Measurements from ENCODE around the gene PDPR. TPM values are rescaled to one million over a fixed set of nuclear protein-coding genes. Genes with fewer than 3 reads are reported as not detected.
A peak's percentile ranks its signal among the peaks of the same experiment; 100 is the strongest.
"Not testable (repeated sequence)": the region's sequence is repeated elsewhere in the genome, so short reads cannot be mapped to it uniquely, and the experiment has no call there.

PDPR gene
- total RNA-seq, 1 donor from 2014 or later: 29.9 TPM

DNA sequence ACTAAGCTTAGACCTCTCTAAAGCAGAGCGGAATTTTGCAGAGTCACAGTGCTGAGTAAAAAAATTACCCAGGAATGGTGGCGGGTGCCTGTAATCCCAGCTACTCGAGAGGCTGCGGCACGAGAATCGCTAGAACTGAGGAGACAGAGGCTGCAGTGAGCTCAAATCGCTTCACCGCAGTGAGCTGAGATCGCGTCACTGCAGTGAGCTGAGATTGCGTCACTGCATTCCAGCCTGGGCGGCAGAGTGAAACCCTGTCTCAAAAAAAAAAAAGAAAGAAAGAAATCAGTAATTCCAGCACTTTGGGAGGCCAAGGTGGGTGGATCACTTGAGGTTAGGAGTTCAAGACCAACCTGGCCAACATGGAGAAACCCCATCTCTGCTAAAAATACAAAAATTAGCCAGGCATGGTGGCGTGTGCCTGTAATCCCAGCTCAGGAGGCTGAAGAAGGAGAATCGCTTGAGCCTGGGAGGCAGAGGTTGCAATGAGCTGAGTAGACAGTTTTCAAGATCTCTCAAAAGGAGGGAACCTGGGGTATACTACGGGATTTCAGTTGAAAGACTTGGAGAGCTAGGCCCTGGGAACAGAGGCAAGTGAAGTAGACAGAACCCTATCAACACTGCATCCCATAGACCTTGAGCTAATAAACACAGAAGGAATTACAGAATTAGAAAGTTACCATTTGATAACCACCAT, 4.4 kb upstream of the PDPR start:
- H3K4me1 Mint-ChIP-seq (ENCODE audit: unreplicated experiment); DNase-seq (ENCODE audit: extremely low spot score, unreplicated experiment); H3K27me3 Mint-ChIP-seq; H3K36me3 Mint-ChIP-seq; H3K4me3 Mint-ChIP-seq; H3K27ac Mint-ChIP-seq; H3K9me3 Mint-ChIP-seq: not testable (repeated sequence)

DNA sequence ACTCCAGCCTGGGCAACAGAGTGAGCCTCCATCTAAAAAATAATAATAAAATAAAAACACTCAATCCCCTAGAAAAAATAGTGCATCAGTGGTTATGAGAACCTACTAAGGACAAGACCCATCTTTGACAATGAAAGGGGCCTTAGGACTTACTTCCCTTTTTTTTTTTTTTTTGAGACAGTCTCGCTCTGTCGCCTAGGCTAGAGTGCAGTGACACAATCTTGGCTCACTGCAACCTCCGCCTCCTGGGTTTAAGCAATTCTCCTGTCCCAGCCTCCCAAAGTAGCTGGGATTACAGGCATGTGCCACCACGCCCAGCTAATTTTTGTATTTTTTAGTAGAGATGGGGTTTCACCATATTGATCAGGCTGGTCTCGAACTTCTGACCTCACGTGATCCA, 2.0 kb upstream of the PDPR start:
- H3K9me3 Mint-ChIP-seq; H3K4me1 Mint-ChIP-seq (ENCODE audit: unreplicated experiment); H3K36me3 Mint-ChIP-seq; DNase-seq (ENCODE audit: extremely low spot score, unreplicated experiment); H3K4me3 Mint-ChIP-seq; H3K27me3 Mint-ChIP-seq; H3K27ac Mint-ChIP-seq: not testable (repeated sequence)

DNA sequence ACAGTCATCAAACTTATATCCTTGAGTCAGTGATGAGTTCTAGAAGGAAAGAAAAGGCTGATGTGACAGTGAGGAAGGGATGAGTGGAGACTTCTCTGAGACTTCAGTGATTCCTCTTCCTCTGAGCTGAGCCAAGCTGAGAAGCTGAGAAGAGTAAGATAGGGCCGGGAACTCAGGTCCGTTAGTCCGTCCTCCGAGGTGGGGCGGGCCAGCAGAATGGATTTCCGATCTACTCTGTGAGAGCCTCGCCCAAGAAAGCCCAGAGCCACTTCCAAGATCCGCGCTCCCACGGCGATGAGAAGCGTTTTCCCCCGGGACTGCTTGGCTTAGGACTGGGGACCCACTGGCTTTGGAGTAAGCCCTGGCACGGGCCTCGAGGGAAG, 542 bp upstream of the PDPR start:
- not testable (repeated sequence) for H3K27ac Mint-ChIP-seq; H3K4me1 Mint-ChIP-seq (ENCODE audit: unreplicated experiment); DNase-seq (ENCODE audit: extremely low spot score, unreplicated experiment); H3K36me3 Mint-ChIP-seq; H3K9me3 Mint-ChIP-seq; H3K27me3 Mint-ChIP-seq
- peak overlapping the region; percentile 93 for H3K4me3 Mint-ChIP-seq

DNA sequence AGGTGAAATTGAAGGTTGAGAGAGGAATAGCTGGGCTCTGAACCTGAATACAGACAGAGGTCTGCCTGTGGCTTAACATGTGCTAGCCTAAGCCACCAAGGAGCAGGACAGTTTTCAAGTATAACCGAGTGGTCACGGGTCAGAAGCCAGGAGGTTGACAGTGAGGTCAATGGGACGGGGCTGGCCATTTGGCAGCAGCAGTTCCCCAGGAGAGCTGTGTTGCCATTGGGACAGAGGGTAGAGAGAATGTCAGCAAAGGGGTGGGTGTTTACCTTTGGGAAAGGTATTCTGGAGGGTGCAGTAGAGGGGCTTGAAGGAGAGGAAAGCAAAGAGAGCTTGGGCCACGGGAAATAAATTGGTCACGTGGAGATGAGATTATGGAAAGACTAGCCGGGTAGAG, 4.2 kb downstream of the PDPR start:
- not testable (repeated sequence) for H3K4me3 Mint-ChIP-seq; H3K4me1 Mint-ChIP-seq (ENCODE audit: unreplicated experiment); H3K27ac Mint-ChIP-seq; DNase-seq (ENCODE audit: extremely low spot score, unreplicated experiment); H3K9me3 Mint-ChIP-seq; H3K27me3 Mint-ChIP-seq
- H3K36me3 Mint-ChIP-seq: peaks cover 13% of the 10 kb centered on the region

DNA sequence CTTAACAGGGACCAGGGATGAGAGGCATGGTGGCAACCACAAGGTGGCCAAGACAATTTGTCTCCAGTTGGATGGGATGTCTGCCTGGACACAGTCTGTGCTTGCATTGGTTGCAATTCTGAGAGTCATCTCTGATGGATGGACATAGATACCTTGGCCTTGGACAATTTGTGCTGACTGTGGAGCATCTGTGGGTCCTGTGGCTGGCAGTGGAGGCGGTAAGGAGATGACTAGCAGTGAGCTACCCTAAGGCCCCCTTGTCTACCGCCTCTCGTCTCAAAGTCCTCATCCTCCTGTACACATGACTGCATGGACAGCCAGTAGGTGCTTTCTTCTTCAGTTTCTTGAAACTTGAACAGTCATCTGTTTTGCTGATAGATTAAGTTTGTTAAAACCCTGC, 4.6 kb downstream of the PDPR start:
- not testable (repeated sequence) for H3K4me3 Mint-ChIP-seq; H3K27ac Mint-ChIP-seq; H3K9me3 Mint-ChIP-seq; DNase-seq (ENCODE audit: extremely low spot score, unreplicated experiment); H3K27me3 Mint-ChIP-seq; H3K4me1 Mint-ChIP-seq (ENCODE audit: unreplicated experiment)
- H3K36me3 Mint-ChIP-seq: peaks cover 13% of the 10 kb centered on the region

DNA sequence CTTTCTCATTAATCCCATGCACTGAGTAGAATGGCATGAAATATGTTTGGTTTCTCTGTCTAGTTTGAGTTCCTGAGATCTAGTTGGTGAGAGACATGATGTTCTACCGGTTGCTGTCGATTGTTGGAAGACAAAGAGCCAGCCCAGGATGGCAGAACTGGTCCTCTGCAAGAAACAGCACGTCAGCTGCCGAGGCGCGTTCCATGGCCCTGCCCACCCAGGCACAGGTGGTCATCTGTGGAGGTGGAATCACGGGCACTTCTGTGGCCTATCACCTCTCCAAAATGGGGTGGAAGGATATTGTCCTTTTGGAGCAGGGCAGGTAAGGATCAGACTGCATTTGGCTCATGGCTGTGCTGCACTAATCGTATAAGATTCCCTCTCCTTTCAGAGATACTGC, 6.3 kb downstream of the PDPR start:
- peaks cover 13% of the 10 kb centered on the region for H3K36me3 Mint-ChIP-seq
- H3K27ac Mint-ChIP-seq; H3K4me1 Mint-ChIP-seq (ENCODE audit: unreplicated experiment); H3K27me3 Mint-ChIP-seq; H3K4me3 Mint-ChIP-seq; H3K9me3 Mint-ChIP-seq; DNase-seq (ENCODE audit: extremely low spot score, unreplicated experiment): not testable (repeated sequence)

DNA sequence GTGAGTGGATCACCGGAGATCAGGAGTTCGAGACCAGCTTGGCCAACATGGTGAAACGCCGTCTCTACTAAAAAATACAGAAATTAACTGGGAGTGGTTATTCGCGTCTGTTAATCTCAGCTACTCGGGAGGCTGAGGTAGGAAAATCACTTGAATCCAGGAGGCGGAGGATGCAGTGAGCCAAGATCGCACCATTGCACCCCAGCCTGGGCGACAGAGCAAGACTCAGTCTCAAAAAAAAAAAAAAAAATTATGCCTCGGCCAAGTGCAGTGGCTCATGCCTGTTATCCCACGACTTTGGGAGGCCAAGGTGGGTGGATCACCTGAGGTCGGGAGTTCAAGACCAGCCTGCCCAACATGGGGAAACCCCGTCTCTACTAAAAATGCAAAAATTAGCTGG, 9.7 kb downstream of the PDPR start:
- H3K4me3 Mint-ChIP-seq; H3K27ac Mint-ChIP-seq; H3K9me3 Mint-ChIP-seq; H3K4me1 Mint-ChIP-seq (ENCODE audit: unreplicated experiment); DNase-seq (ENCODE audit: extremely low spot score, unreplicated experiment); H3K27me3 Mint-ChIP-seq; H3K36me3 Mint-ChIP-seq: not testable (repeated sequence)

DNA sequence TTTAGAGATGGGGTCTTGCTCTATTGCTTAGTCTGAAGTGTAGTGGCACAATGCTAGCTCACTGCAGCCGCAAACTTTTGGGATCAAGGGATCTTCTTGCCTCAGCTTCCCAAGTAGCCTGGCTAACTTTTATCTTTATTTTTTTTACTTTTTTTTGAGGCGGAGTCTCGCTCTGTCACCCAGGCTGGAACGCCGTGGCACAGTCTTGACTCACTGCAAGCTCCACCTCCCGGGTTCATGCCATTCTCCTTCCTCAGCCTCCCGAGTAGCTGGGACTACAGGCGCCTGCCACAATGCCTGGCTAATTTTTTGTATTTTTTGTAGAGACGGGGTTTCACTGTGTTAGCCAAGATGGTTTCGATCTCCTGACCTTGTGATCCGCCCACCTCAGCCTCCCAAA, 12.1 kb downstream of the PDPR start:
- H3K36me3 Mint-ChIP-seq; H3K27me3 Mint-ChIP-seq; H3K4me3 Mint-ChIP-seq; DNase-seq (ENCODE audit: extremely low spot score, unreplicated experiment); H3K27ac Mint-ChIP-seq; H3K4me1 Mint-ChIP-seq (ENCODE audit: unreplicated experiment); H3K9me3 Mint-ChIP-seq: not testable (repeated sequence)

DNA sequence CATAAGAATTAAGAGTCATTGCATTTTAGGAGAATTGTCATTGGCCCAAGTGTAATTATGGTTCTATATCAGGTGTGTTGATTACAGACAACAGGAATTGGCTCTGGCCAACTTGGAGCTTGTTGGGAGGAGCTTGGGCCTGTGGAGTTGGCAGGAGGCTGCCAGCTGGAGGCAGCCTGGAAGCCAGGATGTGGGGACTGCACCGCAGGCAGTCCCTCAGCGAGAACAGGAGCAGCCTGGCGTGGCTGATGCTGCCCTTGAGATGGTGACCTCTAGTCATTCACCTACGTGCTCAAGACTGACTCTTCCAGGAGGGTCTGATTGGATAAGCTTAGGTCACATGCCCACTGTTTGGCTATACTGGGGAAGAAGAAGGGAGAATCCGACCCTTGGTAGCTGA, 13.6 kb downstream of the PDPR start:
- not testable (repeated sequence) for H3K4me1 Mint-ChIP-seq (ENCODE audit: unreplicated experiment); H3K36me3 Mint-ChIP-seq; DNase-seq (ENCODE audit: extremely low spot score, unreplicated experiment); H3K27me3 Mint-ChIP-seq; H3K9me3 Mint-ChIP-seq; H3K27ac Mint-ChIP-seq; H3K4me3 Mint-ChIP-seq

DNA sequence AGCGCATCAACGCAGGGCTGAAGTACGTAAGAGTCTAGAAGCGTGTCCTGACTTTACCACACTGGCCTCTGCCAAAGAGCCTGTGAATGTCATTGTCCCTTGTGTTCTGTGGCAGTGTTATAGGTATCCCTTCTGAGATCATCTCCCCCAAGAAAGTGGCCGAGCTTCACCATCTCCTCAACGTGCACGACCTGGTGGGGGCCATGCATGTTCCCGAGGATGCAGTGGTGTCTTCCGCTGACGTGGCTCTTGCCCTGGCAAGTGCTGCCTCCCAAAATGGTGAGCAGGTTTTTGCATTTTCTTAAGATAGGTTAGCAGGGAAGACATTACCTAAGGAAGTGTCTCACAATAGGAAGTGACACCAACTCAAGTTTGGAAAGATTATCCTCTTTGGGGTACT, 14.7 kb downstream of the PDPR start:
- not testable (repeated sequence) for H3K27me3 Mint-ChIP-seq; H3K9me3 Mint-ChIP-seq; H3K27ac Mint-ChIP-seq; H3K36me3 Mint-ChIP-seq; H3K4me3 Mint-ChIP-seq; DNase-seq (ENCODE audit: extremely low spot score, unreplicated experiment); H3K4me1 Mint-ChIP-seq (ENCODE audit: unreplicated experiment)

DNA sequence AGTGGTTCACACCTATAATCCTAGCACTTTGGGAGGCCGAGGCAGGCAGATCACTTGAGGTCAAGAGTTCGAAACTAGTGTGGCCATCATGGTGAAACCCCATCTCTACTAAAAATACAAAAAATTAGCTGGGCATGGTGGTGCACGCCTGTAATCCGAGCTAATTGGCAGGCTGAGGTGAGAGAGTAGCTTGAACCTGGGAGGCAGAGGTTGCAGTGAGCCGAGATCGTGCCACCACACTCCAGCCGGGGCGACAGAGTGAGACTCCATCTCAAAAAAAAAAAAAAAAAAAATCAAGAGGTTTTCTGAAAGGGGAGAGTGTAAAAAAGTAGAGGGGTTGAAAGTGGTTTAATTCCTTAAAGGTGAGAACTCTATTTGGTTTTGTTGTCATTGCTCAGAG, 21.7 kb downstream of the PDPR start:
- not testable (repeated sequence) for H3K4me1 Mint-ChIP-seq (ENCODE audit: unreplicated experiment); DNase-seq (ENCODE audit: extremely low spot score, unreplicated experiment); H3K27me3 Mint-ChIP-seq; H3K27ac Mint-ChIP-seq; H3K9me3 Mint-ChIP-seq; H3K4me3 Mint-ChIP-seq
- H3K36me3 Mint-ChIP-seq: peaks cover 15% of the 10 kb centered on the region

DNA sequence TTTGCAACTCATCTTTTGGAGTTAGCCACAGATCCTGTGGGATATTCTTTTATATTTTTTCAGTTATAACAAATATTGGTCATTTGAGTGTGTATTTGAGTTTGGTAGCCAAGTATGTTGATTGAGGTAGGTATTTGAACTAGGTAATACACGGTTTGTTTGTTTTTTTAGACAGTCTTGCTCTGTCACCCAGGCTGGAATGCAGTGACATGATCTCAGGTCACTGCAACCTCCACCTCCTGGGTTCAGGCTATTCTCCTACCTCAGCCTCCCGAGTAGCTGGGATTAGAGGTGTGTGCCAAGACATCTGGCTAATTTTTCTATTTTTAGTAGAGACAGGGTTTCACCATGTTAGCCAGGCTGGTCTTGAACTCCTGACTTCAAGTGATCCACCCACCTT, 22.5 kb downstream of the PDPR start:
- not testable (repeated sequence) for H3K4me1 Mint-ChIP-seq (ENCODE audit: unreplicated experiment); H3K9me3 Mint-ChIP-seq; DNase-seq (ENCODE audit: extremely low spot score, unreplicated experiment); H3K27ac Mint-ChIP-seq; H3K27me3 Mint-ChIP-seq; H3K4me3 Mint-ChIP-seq
- H3K36me3 Mint-ChIP-seq: peaks cover 17% of the 10 kb centered on the region

DNA sequence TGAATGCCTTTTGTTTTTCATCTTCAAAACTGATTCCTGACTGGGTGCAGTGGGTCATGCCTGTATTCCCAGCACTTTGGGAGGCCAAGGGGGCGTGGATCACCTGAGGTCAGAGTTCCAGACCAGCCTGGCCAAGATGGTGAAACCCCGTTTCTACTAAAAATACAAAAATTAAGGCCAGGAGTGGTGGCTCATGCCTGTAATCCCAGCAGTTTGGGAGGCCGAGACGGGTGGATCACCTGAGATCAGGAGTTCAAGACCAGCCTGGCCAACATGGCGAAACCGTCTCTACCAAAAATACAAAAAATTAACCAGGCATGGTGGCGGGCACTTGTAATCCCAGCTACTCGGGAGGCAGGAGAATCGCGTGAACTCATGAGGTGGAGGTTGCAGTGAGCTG, 28.6 kb downstream of the PDPR start:
- H3K9me3 Mint-ChIP-seq; H3K27me3 Mint-ChIP-seq; H3K4me1 Mint-ChIP-seq (ENCODE audit: unreplicated experiment); H3K27ac Mint-ChIP-seq; H3K4me3 Mint-ChIP-seq; DNase-seq (ENCODE audit: extremely low spot score, unreplicated experiment): not testable (repeated sequence)
- H3K36me3 Mint-ChIP-seq: peaks cover 11% of the 10 kb centered on the region

DNA sequence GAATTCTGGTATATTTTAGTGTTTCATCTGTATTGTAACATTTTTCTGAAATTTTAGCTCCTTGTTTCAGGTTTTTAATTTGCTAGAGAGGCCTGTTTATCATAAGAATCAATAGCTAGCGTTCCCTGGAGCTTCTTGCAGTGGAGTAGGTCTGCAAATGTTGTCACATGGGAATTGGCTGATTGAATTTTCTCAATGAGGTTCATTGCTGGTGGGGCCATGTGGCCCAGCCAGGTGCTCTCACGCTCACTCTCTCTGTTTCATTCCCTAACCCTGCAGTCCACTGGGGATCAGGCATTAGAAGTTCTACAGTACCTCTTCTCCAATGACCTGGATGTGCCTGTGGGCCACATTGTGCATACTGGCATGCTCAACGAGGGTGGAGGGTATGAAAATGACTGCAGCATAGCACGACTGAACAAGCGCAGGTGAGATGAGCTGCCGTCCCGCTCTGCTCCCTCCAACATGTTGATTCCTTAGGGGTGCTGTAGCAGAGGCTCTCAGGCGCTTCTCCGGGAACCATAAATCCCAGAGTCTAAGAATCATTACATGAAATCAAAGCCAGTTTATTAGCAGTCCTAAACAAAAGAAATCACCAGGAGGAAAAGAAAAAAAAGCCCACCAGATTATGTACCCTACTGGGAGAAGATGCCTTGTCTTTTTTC, 29.2 kb downstream of the PDPR start:
- DNase-seq (ENCODE audit: extremely low spot score, unreplicated experiment); H3K4me1 Mint-ChIP-seq (ENCODE audit: unreplicated experiment); H3K4me3 Mint-ChIP-seq; H3K27me3 Mint-ChIP-seq; H3K9me3 Mint-ChIP-seq; H3K27ac Mint-ChIP-seq: not testable (repeated sequence)
- H3K36me3 Mint-ChIP-seq: peaks cover 11% of the 10 kb centered on the region

DNA sequence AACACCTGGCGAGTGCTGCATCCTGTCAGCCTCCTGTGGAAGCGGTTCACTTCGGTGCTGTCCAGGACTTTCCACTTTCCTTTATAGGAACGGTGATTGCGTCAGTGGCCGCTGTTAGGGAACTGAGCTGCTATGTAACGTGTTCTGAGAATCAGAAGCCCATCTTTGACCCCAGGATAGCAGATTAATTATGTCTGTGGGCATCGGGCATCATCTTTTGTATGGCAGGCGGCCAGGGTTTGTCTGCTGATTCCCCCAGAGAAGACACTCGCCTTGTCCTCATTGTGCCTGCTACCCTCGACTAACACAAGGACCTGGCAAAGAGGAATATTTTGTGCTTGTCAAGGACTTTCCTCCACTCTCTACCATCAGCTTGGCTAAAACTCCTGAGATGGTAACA, 33.7 kb downstream of the PDPR start:
- H3K4me3 Mint-ChIP-seq; H3K4me1 Mint-ChIP-seq (ENCODE audit: unreplicated experiment); H3K27ac Mint-ChIP-seq; H3K27me3 Mint-ChIP-seq; DNase-seq (ENCODE audit: extremely low spot score, unreplicated experiment); H3K9me3 Mint-ChIP-seq: not testable (repeated sequence)
- peaks cover 18% of the 10 kb centered on the region for H3K36me3 Mint-ChIP-seq
